ENCODE results near the gene PXDN.
"Not testable (repeated sequence)": the region's sequence is repeated elsewhere in the genome, so short reads cannot be mapped to it uniquely, and the experiment has no call there.

The PXDN gene

DNA sequence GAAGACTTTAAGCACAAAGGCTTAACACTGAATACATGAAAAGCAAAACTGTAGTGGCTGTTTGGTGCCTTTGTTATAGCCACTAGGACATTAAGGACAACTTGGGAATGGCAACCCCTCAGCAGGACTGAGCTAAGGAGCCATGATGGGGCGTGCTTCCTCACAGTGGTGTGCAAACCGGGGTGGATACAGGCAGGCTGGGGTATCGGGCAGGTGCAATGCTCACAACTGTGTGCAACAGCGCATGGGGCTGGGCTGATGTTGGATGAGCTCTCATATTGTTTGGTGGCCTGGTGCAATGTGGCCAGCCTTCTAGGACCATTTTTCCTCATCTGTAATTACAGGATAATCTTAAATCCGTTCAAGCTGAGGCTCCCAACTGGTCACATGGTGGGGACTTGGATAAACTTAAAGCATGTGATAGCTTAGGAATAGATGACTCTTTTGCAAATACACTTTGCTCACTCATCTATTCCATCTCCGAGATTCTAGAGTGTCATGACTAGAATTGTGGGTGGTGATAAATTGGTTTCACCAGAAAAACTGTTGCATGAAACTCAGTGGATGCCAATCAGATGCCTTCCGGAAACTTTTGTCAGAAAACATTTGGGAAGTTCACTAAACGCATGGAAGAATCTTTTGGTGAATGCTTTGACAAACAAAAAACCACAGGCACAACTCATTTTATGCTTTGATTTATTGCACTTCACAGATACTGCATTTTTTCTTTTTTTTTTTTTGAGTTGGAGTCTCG, 116.5 kb downstream of the PXDN start:
- no peak for DNase-seq

DNA sequence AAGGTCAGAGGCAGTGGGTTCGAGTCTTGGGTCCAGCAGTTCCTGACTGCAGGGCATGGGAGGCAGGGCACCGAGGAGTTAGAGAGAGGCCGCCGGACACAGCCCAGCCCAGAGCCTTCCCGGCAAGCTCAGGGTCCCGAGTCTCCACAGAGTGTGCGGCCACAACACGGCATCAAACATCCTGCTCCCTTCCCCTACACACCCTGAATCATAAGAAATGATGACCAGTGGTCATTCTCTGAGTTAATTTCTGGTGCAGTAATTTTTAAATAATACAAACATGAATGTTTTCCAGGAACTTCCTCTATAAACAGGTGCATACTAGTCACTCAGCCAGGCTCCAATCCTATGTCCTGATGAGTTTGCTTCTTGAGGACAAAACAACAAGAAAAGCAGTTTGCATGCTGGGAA, 118.0 kb downstream of the PXDN start:
- no peak for DNase-seq

DNA sequence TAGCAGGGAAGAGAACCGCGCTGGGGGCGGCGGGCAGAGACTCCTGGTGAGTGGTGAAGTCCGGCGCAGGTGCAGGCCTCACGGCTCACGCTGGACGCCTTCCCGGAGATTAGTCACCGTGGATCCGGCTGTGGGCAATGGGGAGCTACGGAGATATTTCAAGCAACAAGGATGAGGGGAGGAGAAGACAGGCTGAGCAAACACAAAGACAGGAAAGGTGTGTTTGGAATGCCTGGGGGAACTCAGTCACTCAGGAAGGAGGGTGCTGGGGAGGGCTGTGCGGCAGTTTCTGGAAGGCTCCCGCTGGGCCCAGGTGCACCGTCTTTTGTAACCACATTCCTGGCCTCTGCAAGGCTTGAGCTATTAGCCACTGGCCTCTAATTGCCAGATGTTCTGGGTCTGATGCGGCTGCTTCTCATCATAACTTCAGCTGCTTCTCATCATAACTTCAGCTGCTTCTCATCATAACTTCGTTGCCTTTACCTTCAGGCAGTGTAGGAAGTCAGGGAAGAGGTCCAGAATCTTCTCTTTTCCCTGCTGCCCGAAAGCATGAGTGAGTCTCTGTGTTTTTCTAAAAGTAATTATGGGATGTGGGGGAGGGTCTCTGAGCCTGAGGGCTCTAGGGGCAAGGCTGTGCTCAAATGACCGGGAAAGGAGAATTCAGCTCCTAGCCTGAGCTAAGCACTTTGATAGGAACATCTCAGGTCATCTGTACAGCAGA, 118.9 kb downstream of the PXDN start:
- DNase-seq, result no peak

DNA sequence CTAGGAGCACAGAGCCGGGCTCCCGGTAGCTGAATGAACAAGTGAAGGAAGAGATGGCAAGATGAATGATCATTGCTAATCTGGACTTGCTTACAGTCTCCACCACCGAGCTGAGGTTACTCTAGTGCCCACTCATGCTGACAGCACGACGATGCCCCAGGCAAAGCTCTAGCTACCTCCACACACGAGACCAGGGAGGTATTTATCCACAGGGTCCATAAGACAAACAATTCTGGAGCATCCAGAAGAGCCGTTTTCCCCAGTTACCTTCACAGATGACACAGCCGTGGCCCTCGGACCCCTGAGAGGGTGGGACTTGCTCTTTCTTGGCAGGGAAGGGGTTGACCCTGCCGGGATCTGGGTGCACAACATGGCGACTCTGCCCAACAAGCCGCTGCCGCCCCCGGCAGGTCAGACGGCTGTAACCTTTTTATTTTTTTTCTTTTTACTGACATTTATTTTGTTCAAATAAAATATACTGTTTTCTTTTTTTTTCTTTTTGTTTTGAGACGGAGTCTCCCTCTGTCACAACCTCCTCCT, 120.3 kb downstream of the PXDN start:
- DNase-seq, result no peak

DNA sequence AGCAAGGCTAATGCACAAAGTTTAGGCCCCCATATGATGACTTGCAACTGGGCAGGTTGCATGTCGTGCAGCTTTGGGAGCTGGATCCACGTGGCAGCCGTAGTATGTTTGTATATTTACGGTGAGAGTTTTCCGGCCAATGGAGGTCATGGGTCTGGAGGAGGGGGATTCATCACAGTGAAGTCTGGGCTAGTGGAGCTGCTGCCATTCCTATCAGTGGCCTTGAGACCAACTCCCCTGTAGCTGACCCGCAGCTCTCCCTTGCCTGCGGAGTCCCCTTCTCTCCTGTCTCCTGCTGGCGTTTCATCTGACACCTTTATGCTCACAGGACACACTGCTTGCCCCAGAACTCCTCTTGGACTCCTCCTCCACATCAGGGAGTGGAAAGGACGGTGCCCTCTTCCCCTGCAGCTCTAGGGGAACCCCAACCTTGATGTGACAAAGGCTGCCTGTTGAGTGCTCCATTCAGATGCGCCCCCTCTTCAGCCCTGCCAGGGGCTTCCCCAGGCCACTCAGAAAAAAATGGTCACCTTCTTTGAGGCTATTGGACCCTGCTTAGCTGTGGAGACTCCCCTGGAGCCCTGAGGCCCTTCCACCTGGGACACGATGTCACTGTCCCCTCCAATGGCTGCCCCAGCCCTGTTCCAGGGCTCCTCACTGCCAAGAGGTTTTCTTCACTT, 121.7 kb downstream of the PXDN start:
- DNase-seq, result no peak

DNA sequence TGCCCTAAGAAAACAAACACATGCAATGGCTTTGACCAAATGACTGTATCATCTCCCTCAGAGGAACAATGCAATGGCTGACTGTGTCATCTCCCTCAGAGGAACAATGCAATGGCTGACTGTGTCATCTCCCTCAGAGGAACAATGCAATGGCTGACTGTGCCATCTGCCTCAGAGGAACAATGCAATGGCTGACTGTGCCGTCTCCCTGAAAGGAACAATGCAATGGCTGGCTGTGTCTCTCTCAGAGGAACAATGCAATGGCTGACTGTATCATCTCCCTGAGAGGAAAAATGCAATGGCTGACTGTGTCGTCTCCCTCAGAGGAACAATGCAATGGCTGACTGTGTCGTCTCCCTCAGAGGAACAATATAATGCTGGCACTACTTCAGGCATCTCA, 122.3 kb downstream of the PXDN start:
- not testable (repeated sequence) for DNase-seq

DNA sequence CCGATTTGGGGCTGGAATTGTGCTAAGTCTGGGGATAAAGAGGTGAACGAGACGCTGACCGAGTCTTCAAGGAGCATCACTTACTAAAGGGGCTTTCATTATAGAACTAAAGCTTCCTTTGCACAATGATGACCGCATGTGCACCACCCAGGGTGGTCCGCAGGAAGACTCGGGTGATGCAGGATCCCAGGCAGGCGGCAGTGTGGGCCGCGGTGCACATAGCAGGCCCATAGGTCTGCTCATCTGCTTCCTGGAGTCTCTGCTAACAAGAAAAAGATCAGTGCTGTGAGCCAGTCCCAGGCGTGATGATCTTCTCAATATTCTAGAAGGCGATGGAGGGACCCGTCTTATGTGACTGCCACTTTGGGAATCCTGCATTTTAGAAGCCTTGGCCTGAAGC, 122.8 kb downstream of the PXDN start:
- no peak for DNase-seq

DNA sequence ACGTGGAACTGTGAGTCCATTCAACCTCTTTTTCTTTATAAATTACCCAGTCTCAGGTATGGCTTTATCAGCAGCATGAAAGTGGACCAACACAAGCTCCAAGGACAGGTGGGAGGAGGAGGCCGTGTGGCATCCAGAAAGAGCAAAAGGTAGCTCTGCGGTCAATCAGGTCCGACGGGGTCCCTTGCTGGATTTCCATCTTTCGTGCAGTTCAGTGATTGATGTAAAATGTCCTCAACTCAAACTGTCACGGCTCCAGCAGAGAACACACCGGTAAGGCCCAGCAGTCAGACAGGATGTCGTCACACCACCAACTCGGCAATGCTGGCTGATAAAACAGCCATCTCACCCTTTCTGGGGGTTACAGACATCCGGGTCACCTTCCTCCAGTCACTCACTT, 123.3 kb downstream of the PXDN start:
- DNase-seq, result no peak

DNA sequence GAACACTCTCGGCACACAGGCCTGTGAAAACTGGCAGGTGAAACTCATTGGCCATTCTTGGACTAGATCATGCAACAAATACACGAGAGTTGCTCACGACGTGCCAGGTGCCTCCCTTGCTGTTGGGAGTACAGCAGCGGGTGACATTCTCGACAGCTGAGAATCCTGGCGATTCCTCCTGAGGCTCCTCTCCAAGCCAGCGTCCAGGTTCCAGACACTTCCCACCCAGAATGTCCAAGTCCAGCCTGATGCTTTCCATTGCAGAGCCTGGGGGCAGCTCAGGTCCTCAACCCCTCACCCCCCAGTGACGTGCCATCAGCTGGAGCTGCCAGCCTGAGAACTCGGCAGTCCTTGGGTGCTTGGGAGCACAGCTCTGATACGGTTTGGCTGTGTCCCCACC, 124.2 kb downstream of the PXDN start:
- DNase-seq, result no peak

DNA sequence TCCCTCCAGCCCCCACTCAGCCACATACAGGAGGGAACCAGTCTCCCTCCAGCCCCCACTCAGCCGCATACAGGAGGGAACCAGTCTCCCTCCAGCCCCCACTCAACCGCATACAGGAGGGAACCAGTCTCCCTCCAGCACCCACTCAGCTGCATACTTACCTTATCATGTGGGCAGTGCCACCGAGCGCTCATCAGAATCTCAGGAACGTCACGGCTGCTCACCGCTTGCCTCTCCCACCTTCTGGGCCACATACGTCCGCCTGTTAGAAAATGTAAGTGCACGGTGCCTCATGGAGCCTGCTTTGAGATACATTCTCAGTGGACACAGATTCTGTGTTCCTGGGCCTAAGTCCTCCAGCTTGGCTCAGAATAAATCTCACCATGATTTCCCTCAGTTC, 124.8 kb downstream of the PXDN start:
- DNase-seq, result no peak

DNA sequence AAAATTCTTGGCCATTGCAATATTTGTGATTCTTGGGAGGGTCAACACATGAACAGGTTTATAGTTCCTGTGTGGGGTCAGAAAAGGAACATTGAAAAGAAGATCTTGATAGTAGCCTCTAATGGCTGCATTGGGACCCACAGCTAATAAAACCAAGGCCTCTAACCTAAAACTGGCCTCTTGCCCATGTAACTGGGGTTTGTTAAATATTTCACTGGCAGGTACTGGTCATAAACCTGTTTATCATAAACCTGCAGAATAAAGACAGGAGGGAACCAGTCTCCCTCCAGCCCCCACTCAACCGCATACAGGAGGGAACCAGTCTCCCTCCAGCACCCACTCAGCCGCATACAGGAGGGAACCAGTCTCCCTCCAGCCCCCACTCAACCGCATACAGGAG, 125.3 kb downstream of the PXDN start:
- DNase-seq, result no peak

DNA sequence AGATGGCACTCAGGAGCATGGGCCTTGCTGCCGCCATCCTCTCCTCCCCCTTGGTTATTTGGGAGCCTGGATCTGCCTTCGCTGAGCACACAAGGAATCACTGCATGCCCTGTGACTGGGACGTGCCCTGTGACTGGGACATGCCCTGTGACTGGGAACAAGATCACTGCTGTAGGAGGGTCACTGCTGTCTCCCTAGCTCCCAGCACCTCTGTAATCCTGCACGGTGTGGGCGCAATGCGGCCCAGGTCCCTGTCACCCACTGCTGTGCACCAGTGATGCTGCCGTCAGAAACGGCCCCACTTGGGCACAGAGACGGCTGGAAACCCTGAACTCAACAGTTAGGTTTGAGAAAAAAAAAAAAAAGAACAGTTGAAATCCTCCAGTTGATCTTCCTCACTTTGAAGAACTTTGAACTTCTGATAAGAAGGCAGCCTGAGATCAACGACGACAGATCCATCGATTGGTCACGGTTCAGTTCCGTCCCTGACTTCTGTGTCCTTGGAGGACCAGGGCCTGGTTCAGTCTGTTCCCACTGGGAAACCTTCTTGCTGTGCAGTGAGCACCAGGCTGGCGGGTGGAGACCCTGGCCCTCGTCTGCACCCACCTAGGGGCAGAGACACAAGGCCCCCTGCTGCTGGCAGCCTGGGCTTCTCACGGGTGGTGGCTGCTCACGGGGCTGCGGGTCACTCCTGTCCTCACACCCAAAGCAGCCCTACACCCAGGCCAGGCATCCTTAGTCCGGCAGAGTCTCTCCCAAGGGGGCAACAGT, 125.9 kb downstream of the PXDN start:
- DNase-seq, result no peak

DNA sequence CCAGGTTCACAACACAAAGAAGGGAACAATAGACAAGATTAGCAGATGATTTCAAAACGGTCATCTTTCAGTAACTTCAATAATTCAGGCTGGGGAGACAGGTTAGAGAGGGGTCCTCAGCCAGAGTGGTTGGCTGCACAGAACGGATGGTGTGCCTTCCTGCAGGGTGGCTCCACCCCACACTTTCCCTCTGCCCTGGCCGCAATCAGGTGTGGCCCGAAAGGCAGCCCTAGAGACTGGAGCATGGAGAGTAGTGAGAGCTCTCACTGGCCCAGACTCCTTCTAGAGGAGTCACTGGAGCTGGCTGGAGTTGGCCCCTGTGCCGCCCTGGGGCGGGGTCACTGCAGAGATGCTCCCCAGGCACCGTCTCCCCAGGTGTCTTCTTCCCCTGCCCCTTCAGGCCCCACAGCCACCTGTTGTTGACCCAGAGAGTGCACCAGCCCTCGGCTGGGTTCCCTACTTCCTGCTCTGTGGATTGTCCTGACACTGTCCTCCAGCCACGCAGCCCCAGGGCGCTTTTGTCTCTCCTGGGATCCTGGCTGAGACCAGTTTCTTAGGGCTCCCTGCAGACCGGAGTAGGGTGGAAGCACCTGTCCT, 126.8 kb downstream of the PXDN start:
- DNase-seq, result no peak

DNA sequence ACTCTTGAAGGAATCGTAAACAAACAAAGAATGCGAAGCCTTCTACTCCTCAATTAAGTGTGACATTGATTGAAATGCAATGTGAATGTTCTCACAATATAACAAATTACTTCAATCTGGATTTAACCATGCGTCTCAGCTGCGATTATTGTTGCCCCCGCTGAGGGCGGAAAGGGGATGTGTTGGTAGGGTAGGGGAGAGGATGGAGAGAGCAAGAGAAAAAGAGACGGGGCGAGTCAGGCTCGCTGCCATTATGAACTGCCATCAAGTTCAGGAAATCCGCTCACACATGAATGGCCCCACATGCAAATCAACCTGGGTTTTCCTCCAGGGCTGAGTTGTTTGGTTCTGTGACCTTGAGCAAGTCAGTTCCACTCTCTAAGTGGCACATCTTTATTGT, 129.8 kb downstream of the PXDN start:
- DNase-seq, result no peak

DNA sequence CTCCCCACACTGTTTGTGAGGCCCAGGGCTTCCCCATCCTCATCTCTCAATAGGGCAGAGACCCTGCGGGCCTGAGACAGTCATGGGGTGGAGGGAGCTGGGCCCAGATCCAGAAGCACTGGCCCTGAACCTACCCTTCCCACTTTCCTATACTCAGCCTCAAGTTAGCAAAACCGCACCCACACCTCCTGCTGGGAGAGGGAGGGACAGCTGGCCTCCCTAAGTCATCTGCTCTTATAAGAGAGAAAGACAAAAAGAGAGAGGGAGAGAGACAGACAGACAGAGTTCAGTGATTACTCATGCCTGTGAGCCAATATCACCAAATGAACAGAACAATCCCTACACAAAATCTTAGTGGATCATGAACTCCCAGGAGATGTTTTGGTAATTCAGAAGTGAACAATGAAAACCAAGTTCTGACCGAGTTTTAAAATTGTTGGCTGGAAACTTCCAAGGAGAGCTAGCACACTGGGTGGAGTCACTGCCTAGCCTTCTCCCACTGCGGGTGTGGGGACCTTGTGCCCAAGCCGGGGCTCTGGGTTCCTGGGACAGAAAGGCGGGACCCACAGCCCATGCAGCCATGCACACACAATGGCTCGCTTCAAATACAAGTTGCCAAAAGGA, 130.5 kb downstream of the PXDN start:
- no peak for DNase-seq

DNA sequence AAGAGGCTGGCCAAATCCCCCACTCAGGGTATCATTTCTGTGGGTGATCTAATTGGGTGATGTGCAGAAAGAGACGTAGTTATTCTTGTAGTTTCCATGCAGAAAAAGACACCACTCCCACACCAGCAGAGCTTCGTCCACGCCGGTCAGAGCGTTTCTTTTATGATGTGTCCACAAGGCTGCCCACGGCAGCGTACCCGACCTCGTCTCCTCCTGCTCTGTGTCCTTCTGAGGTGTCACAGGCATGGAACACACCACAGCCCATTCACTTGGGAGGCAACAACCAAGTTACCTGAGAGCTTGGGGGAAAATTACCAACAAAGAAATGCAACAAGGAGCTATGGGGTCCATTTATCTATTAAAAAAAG, 131.3 kb downstream of the PXDN start:
- DNase-seq, result no peak

DNA sequence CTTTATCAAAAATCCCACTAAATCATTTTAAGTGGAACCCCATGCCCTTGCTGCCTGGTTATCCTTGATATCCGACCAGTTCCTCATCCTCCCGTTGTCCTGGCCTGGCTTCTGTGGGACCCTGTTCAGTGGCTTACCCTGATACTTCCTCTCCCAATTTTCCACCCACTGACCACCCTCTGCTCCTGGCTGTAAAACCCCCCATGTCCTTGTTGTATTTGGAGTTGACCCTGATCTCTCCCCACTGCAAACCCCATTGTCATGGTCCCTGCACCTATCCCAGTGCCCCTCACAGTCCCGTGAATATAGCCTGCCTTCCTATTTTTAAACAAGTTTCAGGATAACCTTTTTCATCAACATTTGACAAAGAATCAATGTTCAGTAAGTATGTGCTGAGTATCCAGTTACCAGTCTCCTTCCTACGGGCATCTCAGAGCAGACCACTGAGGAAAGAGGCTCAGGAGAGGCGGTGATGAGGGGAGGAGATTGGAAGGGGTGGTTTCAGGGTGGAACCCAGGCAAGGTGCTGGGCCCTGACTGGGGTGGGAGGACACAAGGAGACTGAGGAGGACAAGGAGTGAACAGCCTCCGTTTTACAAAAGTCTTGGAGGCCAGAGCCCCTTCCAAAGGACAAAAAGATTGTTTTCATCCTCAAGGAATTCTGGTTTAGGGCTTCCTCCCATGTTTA, 131.8 kb downstream of the PXDN start:
- no peak for DNase-seq

DNA sequence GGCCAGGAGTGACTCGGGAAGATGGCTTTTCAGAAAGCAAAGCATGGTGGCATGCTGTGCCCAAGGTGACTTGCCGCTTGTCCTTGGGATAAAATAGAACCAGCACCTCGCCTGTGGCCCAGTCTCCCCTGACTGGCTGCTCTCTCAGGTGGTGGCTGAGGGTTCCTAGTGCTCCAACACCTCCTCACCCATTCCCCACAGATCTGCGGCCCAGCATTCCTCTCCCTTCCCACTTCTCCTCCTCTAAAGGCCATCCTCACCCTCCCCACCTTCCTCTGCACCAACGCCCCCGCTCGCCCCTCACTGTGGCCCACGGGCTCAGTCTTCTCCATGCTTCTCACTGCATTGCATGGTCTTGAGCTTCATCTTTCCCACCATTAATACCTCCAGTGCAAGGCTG, 132.4 kb downstream of the PXDN start:
- no peak for DNase-seq

DNA sequence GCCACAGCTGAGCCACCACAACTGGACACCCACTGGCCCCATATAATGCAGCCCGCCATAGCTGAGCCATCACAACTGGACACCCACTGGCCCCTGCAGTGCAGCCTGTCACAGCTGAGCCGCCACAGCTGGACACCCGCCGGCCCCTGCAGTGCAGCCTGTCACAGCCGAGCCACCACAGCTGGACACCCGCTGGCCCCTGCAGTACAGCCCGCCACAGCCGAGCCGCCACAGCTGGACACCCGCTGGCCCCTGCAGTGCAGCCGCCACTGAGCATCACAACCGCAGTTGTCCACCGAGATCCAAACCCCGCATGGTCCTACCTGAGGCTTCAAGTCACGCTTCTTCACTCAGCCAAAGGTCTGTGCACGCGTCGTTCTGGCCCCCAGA, 134.2 kb downstream of the PXDN start:
- DNase-seq, result no peak

DNA sequence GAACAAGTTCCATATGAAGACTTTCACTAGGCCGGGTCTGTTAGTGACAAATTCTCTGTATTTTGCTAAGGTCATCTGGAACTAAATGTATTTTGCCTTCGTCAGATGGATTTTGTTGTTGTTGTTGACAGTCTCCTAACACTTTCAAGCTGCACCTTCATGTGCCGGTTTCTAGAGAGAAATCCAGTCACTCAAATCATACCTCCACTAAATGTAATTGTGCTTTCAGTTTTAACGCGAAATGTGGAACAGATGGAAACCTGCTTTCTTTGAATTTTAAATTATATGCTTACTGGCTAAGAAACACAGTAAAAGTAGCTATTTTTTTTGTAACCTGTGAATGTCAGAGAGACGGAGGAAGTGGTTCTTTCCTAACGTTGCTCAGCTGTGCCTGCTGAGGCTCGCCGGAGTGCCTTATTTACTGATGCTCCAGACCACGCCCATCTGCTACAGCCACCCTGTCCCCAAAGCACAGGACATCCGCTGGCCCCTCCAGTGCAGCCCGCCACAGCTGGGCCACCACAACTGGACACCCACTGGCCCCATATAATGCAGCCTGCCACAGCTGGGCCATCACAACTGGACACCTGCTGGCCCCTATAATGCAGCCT, 134.7 kb downstream of the PXDN start:
- DNase-seq, result no peak

DNA sequence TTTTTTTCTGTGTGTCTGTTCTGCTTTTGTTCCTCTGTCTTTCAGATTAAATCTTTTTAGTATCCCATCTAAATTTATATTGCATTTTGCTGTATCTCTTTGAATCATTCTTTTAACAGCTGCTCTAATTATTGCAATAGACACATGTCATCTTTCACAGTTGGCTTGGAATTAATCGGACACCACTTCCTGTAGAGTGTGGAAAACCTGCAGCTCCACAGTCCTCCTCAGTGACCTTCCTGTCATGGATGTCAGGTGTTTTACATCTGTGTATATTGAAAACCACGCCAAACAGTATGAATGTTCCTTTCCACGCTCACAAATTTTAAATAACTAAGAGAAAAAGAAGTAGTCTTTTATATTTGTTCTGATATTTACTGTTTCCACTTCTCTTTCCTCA, 135.3 kb downstream of the PXDN start:
- DNase-seq, result no peak
